BLaER1 (cell line): ENCODE measurements around the gene FANCE.
"Not testable (repeated sequence)": the region's sequence is repeated elsewhere in the genome, so short reads cannot be mapped to it uniquely, and the experiment has no call there.

ENCODE experiments used
- H3K27ac ChIP-seq: shearing (Covaris generic); formaldehyde crosslinking; 2 replicates; pipeline ENCODE4 v1.8.1; 2022
- H3K27me3 ChIP-seq: shearing (Covaris generic); formaldehyde crosslinking; 2 replicates; pipeline ENCODE4 v1.8.1; 2022
- H3K36me3 ChIP-seq: shearing (Covaris generic); formaldehyde crosslinking; 2 replicates; pipeline ENCODE4 v1.8.1; 2022
- H3K4me1 ChIP-seq: shearing (Covaris generic); formaldehyde crosslinking; 2 replicates; pipeline ENCODE4 v1.8.1; 2022
- H3K4me2 ChIP-seq: shearing (Covaris generic); formaldehyde crosslinking; 2 replicates; pipeline ENCODE4 v1.8.1; 2022
- H3K4me3 ChIP-seq: shearing (Covaris generic); formaldehyde crosslinking; 2 replicates; pipeline ENCODE4 v1.8.1; 2022
- H3K9ac ChIP-seq: shearing (Covaris generic); formaldehyde crosslinking; 2 replicates; pipeline ENCODE4 v1.8.1; 2022
- H3K9me3 ChIP-seq: shearing (Covaris generic); formaldehyde crosslinking; 2 replicates; pipeline ENCODE4 v1.8.1; 2022
- H4K20me1 ChIP-seq: shearing (Covaris generic); formaldehyde crosslinking; 2 replicates; pipeline ENCODE4 v1.8.1; 2022
- Cebpa-rat ChIP-seq: shearing (Covaris generic); IDR thresholded peaks from 2 replicates; pipeline ENCODE4 v1.8.1; 2022

FANCE gene

DNA sequence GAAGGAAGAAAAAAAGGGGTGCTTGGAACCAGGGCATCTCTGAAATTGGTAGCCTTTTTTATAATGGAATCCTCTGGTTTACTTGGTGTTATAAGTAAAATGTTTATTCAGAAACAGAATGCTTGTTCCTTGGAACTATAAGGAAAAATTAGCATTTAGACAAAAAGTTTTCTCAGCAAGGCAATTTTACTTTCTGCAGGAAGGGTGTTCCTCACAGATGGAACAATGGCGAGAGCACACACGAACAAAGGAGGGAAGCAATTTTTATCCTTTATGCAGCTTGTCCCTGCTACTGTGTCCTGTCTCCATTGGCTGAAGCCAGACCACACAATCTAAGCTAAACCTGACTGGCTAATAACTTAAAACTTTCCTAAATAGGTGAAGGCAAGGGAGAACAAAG, 22.7 kb upstream of the FANCE start:
- Histone ChIP-seq H3K4me1 (peaks cover 27% of the 10 kb centered on the region), H4K20me1 (no peaks in the 10 kb centered on the region), H3K36me3 (peaks cover 41% of the 10 kb centered on the region), H3K27me3 (no peaks in the 10 kb centered on the region), H3K4me3 (no peak overlapping the region), H3K9me3 (peaks cover 37% of the 10 kb centered on the region), H3K9ac (no peak overlapping the region), H3K4me2 (no peak overlapping the region), H3K27ac (no peak overlapping the region)
- no peak for TF ChIP-seq Cebpa-rat

DNA sequence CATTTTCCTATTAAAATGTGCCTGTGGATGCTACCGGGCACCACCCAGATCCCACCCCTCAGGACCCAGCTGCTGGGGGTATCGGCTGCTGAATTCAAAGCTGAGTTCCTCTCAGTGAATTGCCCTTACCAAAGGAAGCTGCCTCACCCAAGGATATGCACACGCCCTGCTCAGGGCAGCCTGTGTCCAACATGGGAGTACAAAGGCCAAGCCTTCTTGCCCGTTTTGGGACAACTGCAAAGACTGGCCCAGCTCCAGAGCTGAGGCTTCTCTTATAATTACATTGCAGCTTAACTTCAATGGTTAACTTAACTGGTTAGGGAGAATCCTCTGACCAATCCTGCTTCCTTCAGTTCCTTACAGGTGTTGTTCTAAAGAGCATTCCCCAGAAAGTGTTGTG, 19.8 kb upstream of the FANCE start:
- H3K27ac ChIP-seq: no peak overlapping the region
- H3K36me3 ChIP-seq: peaks cover 22% of the 10 kb centered on the region
- H3K9me3 ChIP-seq: peaks cover 32% of the 10 kb centered on the region
- H4K20me1 ChIP-seq: no peaks in the 10 kb centered on the region
- no peak for TF ChIP-seq Cebpa-rat
- H3K9ac ChIP-seq: no peak overlapping the region
- no peaks in the 10 kb centered on the region; the same call in 1 of the 2 replicates for H3K4me1 ChIP-seq
- no peak overlapping the region for H3K4me2 ChIP-seq
- no peak overlapping the region for H3K4me3 ChIP-seq
- no peaks in the 10 kb centered on the region for H3K27me3 ChIP-seq

DNA sequence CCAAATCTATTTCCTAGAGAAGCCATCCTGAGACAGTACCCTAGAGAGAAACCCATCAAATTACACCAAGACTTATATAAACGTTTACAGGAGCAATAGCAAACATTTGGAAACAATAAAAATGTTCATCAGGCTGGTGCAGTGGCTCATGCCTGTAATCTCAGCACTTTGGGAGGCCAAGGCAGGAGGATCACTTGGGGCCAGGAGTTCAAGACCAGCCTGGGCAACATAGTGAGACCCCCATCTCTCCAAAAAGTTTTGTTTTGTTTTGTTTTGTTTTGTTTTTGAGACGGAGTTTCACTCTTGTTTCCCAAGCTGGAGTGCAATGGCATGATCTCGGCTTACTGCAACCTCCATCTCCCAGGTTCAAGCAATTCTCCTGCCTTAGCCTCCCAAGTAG, 19.4 kb upstream of the FANCE start:
- not testable (repeated sequence) for H3K27ac ChIP-seq, H3K9ac ChIP-seq, H3K4me2 ChIP-seq, H3K4me1 ChIP-seq, H3K27me3 ChIP-seq, H4K20me1 ChIP-seq, H3K4me3 ChIP-seq
- Histone ChIP-seq H3K36me3 (peaks cover 18% of the 10 kb centered on the region), H3K9me3 (peaks cover 28% of the 10 kb centered on the region)

DNA sequence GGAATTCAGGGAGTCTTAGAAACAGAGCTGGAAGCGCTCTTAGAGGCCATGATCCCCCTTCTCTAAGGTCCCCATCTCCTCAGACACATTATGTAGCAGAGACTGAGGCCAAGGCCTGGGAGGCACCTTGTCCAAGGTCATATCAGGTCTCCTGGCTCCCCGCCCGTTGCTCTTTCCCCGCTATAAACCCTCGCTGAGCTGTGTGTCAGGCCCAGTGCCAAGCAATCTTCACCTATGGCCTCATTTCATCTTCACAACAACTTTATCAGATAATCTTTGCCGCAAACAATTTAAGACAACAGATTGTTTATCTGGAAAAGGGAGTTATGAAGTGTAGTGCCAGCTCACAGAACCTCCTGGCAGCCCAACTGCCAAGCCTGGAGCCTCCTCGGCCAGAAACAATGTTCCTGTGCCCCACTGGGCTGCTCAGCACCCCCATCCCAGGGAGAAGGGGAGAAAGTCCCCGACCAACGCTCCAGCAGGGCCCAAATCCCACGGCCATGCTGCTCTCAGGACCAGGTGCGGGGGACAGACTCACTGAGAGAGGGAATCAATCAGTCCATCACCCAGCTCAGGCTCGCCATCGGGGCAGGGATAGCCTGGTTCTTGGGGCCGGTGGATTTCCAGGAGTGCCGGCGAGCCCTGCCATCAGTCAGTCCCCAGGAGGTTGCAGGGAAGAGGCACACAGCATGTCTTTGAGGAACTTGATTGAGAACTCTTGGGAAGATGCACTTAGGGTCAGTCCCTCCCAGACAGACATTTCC, 16.9 kb upstream of the FANCE start:
- Histone ChIP-seq H3K4me3 (no peak overlapping the region), H3K9ac (no peak overlapping the region), H3K4me2 (no peak overlapping the region), H3K9me3 (peaks cover 2% of the 10 kb centered on the region), H3K27ac (no peak overlapping the region), H3K27me3 (no peaks in the 10 kb centered on the region), H3K4me1 (no peaks in the 10 kb centered on the region), H3K36me3 (no peaks in the 10 kb centered on the region), H4K20me1 (no peaks in the 10 kb centered on the region)
- TF ChIP-seq Cebpa-rat: no peak

DNA sequence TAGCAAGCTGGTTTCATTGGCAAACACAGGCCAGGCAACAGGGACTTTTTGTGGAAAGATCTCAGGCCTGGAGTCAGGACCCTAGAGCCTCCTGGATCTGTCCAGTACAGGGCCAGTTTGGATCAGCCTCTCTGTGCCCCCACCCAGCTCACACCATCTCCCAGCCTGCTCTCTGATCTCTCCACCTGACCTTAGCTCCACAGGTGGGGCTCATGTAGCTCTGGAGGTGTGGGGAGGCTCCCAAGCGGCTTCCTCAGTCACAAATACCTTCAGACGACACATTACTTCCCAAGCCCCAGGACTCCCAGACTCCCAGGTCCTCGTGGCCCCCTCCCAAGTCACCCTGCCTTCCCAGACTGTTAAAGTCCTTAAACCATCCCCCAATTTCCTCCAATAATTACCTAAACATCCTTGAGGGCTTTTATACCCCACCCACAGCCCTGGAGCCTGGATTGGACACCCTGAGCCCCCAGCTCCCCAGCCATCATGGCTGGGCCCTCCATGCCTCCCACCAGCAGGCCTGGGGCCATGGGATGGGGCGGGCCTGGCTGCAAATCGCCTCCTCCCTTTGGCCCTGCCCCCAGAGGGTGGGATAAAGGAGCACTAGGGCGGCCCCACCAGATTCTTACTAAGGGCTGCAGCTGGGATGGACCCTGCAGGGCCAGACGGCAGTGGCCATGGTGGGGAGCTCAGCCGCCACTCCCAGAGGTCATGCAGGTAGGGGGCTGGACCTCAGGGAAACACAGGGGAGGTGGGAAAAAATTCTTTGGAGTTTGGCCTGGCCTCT, 15.9 kb upstream of the FANCE start:
- H4K20me1 ChIP-seq: no peaks in the 10 kb centered on the region
- H3K9ac ChIP-seq: no peak overlapping the region
- no peaks in the 10 kb centered on the region for H3K4me1 ChIP-seq

DNA sequence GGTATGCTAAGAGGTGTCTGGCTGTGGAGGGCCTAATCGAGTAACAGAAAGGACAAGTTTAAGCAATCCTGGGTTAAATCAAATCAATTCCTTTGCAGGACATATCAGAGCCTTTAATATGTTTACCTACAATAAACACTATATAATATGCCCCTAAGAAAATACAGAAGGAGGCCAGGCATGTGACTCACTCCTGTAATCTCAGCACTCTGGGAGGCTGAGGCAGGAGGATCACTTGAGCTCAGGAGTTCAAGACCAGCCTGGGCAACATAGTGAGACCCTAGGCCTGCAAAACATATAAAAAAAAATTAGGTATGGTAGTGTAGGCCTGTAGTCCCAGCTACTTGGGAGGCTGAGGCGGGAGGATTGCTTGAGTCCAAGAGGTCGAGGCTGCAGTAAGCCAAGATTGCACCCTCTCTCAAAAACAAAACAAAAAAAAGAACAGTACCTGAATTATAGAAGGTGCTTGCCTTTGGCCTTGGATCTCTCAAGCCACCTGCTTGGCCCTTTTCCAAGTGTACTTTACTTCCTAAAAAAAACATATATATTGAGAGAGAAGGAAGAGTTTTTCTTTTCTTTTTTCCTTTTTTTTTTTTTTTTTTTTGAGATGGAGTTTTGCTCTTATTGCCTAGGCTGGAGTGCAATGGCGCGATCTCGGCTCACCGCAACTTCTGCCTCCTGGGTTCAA, 13.6 kb upstream of the FANCE start:
- H3K9ac ChIP-seq, H3K36me3 ChIP-seq, H3K4me3 ChIP-seq, H3K4me1 ChIP-seq, H3K4me2 ChIP-seq, H3K27me3 ChIP-seq, H3K9me3 ChIP-seq, H4K20me1 ChIP-seq, H3K27ac ChIP-seq: not testable (repeated sequence)

More for the DNA sequence above, 15.9 kb upstream of the FANCE start:
- H3K36me3 ChIP-seq: no peaks in the 10 kb centered on the region
- TF ChIP-seq Cebpa-rat: no peak
- no peaks in the 10 kb centered on the region for H3K27me3 ChIP-seq
- no peak overlapping the region for H3K4me2 ChIP-seq
- H3K4me3 ChIP-seq: no peak overlapping the region
- no peak overlapping the region; the same call in 1 of the 2 replicates for H3K27ac ChIP-seq
- no peaks in the 10 kb centered on the region for H3K9me3 ChIP-seq

DNA sequence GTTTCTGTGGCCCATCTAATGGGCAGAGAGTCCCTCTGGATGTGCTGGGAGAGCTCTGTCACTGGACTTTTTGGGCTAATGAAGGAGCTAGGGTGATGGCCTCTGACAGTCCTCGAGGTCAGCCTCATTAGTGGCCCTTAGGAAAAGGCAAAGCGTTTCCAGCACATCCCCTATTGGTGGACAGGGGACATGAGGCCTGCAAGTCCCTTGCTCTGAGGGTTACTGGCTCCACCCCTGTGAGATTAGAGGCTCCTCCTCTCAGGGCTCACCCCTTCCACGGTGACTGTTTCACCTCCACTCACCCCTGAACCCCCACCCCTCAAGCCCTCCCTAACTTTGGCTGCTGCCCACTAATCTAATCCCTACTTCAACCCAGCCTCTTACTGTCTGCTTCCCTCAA, 12.8 kb upstream of the FANCE start:
- Histone ChIP-seq H3K9me3 (no peaks in the 10 kb centered on the region), H3K36me3 (no peaks in the 10 kb centered on the region), H3K4me2 (no peak overlapping the region), H3K27ac (no peak overlapping the region), H3K27me3 (no peaks in the 10 kb centered on the region), H3K4me3 (no peak overlapping the region), H3K9ac (no peak overlapping the region), H3K4me1 (no peaks in the 10 kb centered on the region), H4K20me1 (no peaks in the 10 kb centered on the region)
- no peak for TF ChIP-seq Cebpa-rat

DNA sequence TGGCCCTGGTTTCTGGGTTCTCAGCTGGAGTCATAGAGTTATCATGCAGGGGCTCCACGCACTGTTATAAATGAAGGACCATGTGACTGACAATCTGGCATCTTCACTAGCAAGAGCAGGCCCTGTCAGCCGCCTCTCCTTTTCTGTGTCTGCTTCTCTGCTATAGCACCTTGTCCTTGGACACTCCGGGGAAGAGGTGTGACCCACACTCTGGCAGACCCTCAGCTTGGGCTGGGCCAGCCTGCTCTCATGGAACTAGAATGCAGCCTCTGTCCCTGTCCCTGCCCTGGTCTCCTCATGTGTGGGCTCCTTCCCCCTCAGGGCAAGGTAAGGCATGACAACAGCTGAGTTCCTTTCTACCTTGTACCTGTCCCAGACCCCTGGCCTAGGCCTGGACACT, 10.9 kb upstream of the FANCE start:
- no peak overlapping the region for H3K27ac ChIP-seq
- H3K9ac ChIP-seq: no peak overlapping the region
- H3K4me2 ChIP-seq: no peak overlapping the region
- no peak for TF ChIP-seq Cebpa-rat
- H3K4me1 ChIP-seq: peaks cover 11% of the 10 kb centered on the region
- H3K27me3 ChIP-seq: no peaks in the 10 kb centered on the region
- no peak overlapping the region for H3K4me3 ChIP-seq
- H3K36me3 ChIP-seq: no peaks in the 10 kb centered on the region
- H3K9me3 ChIP-seq: no peaks in the 10 kb centered on the region
- no peaks in the 10 kb centered on the region for H4K20me1 ChIP-seq

DNA sequence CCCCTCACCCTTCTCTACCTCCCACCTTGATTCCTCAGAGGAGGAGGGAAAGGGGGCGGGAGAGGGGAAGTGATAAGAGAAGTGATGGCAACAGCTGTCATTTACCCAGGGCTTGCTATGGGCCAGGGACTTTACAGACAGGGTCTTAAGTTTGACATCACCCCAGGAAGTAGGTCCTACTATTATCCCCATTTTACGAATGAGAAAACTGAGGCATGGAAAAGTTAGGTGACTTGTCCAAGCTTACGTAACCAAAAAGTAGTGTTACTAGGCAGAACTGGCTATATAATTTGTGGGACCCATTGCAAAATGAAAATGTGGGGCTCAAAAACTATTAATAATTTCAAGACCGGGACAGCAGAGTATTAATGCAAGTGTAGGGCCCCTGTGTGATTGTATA, 10.5 kb upstream of the FANCE start:
- TF ChIP-seq Cebpa-rat: no peak
- no peak overlapping the region for H3K27ac ChIP-seq
- H3K9me3 ChIP-seq: no peaks in the 10 kb centered on the region
- no peaks in the 10 kb centered on the region for H4K20me1 ChIP-seq
- H3K4me1 ChIP-seq: peaks cover 11% of the 10 kb centered on the region
- no peak overlapping the region for H3K4me3 ChIP-seq
- H3K9ac ChIP-seq: no peak overlapping the region
- no peak overlapping the region for H3K4me2 ChIP-seq
- H3K27me3 ChIP-seq: no peaks in the 10 kb centered on the region
- no peaks in the 10 kb centered on the region for H3K36me3 ChIP-seq

DNA sequence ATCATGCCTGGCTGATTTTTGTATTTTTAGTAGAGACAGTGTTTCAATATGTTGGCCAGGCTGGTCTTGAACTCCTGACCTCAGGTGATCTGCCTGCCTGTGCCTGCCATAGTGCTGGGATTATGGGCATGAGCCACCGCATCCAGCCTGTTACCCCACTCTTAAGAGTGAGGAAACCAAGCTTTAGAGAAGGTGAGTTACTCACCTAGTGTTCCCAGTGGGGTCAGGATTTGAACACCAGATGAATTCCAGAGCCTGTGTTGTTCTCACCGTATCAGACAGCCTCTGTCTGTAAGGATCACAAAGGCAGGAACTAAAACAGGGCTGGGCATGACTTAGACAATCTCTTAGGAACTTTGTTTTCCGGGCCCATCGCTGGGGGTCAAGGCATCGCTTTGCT, 9.4 kb upstream of the FANCE start:
- no peaks in the 10 kb centered on the region for H3K9me3 ChIP-seq
- TF ChIP-seq Cebpa-rat: no peak
- H3K27me3 ChIP-seq: no peaks in the 10 kb centered on the region
- no peak overlapping the region for H3K27ac ChIP-seq
- H4K20me1 ChIP-seq: no peaks in the 10 kb centered on the region
- no peak overlapping the region for H3K4me2 ChIP-seq
- H3K9ac ChIP-seq: no peak overlapping the region
- peaks cover 11% of the 10 kb centered on the region for H3K4me1 ChIP-seq
- no peak overlapping the region for H3K4me3 ChIP-seq
- no peaks in the 10 kb centered on the region for H3K36me3 ChIP-seq
